ELR (cell line): Measurements from ENCODE around the gene PICALM.

Experiments used
- DNase-seq: peaks from one replicate; pipeline ENCODE4 v3.0.0-alpha.2; 2015; ENCODE audit warnings: low read depth

PICALM gene

GRCh38 chr11:86050196-86050709 is 18.6 kb downstream of the PICALM start:
- DNase-seq: no peak

GRCh38 chr11:86047275-86047991 is 21.5 kb downstream of the PICALM start:
- DNase-seq: peak; percentile 57

- DNase-seq: peak; percentile 56
Observed at GRCh38 chr11:86046116-86046515, 22.8 kb downstream of the PICALM start.

- DNase-seq: peak; percentile 41
Observed at GRCh38 chr11:86043765-86044503, 24.9 kb downstream of the PICALM start.

GRCh38 chr11:86041975-86042378 is 26.9 kb downstream of the PICALM start:
- peak; percentile 93 for DNase-seq

GRCh38 chr11:86040919-86041850 is 27.7 kb downstream of the PICALM start:
- DNase-seq: no peak

GRCh38 chr11:86039094-86039493 is 29.8 kb downstream of the PICALM start:
- DNase-seq: no peak

- DNase-seq: no peak
Observed at GRCh38 chr11:86037743-86038142, 31.1 kb downstream of the PICALM start.

GRCh38 chr11:86035920-86036319 is 33.0 kb downstream of the PICALM start:
- no peak for DNase-seq

GRCh38 chr11:86035164-86035563 is 33.7 kb downstream of the PICALM start:
- no peak for DNase-seq

GRCh38 chr11:86034710-86035109 is 34.2 kb downstream of the PICALM start:
- DNase-seq: no peak

- no peak for DNase-seq
Observed at GRCh38 chr11:86021377-86021776, 47.5 kb downstream of the PICALM start.

GRCh38 chr11:86018249-86018648 is 50.6 kb downstream of the PICALM start:
- no peak for DNase-seq

GRCh38 chr11:86016451-86016850 is 52.4 kb downstream of the PICALM start:
- no peak for DNase-seq

GRCh38 chr11:86015699-86016098 is 53.2 kb downstream of the PICALM start:
- no peak for DNase-seq

GRCh38 chr11:86014221-86014620 is 54.7 kb downstream of the PICALM start:
- DNase-seq: no peak

GRCh38 chr11:86013713-86014112 is 55.2 kb downstream of the PICALM start:
- DNase-seq: no peak

GRCh38 chr11:86011175-86011574 is 57.7 kb downstream of the PICALM start:
- no peak for DNase-seq

GRCh38 chr11:86003654-86004053 is 65.2 kb downstream of the PICALM start:
- DNase-seq: no peak

GRCh38 chr11:86002431-86002830 is 66.5 kb downstream of the PICALM start:
- no peak for DNase-seq

GRCh38 chr11:85991508-85991907 is 77.4 kb downstream of the PICALM start:
- DNase-seq: no peak

- no peak for DNase-seq
Observed at GRCh38 chr11:85989746-85990145, 79.1 kb downstream of the PICALM start.
